Stimulated activated CD8-positive, alpha-beta memory T cell treated with anti-CD3 and anti-CD28 coated beads, Interleukin-15, amount 100 ng/mL, for 24 hours (primary cell): Measurements from ENCODE around the gene ZNHIT1.

ENCODE experiments used
- DNase-seq: peaks from one replicate; pipeline ENCODE4 v3.0.0-alpha.2; 2020; ENCODE audit warnings: low read depth

Gene ZNHIT1

GRCh38 chr7:101218236-101219125 lies 516 bp downstream of the ZNHIT1 start:
- no peak for DNase-seq

- no peak for DNase-seq
Measured at GRCh38 chr7:101220295-101220694, 2.3 kb downstream of the ZNHIT1 start.

GRCh38 chr7:101222275-101222830 lies 4.4 kb downstream of the ZNHIT1 start:
- no peak for DNase-seq

- no peak for DNase-seq
Measured at GRCh38 chr7:101223528-101223927, 5.6 kb downstream of the ZNHIT1 start.

GRCh38 chr7:101225650-101226049 lies 7.7 kb downstream of the ZNHIT1 start:
- no peak for DNase-seq

- DNase-seq: no peak
Measured at GRCh38 chr7:101226721-101227120, 8.8 kb downstream of the ZNHIT1 start.

- no peak for DNase-seq
Measured at GRCh38 chr7:101231644-101232043, 13.7 kb downstream of the ZNHIT1 start.

GRCh38 chr7:101232141-101232850 lies 14.3 kb downstream of the ZNHIT1 start:
- DNase-seq: no peak

GRCh38 chr7:101233907-101234547 lies 16.1 kb downstream of the ZNHIT1 start:
- DNase-seq: no peak

GRCh38 chr7:101234636-101235035 lies 16.7 kb downstream of the ZNHIT1 start:
- DNase-seq: no peak

- DNase-seq: no peak
Measured at GRCh38 chr7:101235050-101235449, 17.1 kb downstream of the ZNHIT1 start.

- DNase-seq: no peak
Measured at GRCh38 chr7:101235522-101235921, 17.6 kb downstream of the ZNHIT1 start.

GRCh38 chr7:101236292-101236835 lies 18.4 kb downstream of the ZNHIT1 start:
- no peak for DNase-seq

GRCh38 chr7:101237206-101238067 lies 19.5 kb downstream of the ZNHIT1 start, which contains the start of gene CLDN15:
Gene CLDN15, minus strand, starts transcription at chr7:101237802. Its CDS starts 221 bp downstream, at chr7:101237581.
- DNase-seq: no peak

GRCh38 chr7:101238226-101239182 lies 20.5 kb downstream of the ZNHIT1 start:
- DNase-seq: no peak

GRCh38 chr7:101239191-101239950 lies 21.4 kb downstream of the ZNHIT1 start:
- DNase-seq: no peak

- no peak for DNase-seq
Measured at GRCh38 chr7:101239951-101240220, 21.9 kb downstream of the ZNHIT1 start.

GRCh38 chr7:101240226-101241014 lies 22.5 kb downstream of the ZNHIT1 start:
- no peak for DNase-seq

GRCh38 chr7:101241015-101241363 lies 23.0 kb downstream of the ZNHIT1 start:
- DNase-seq: no peak
